Tibial artery (tissue), 4 donors: ENCODE results near the gene SHROOM4.

ENCODE experiments used
- DNase-seq, 2 donors: peaks; one replicate each; pipeline ENCODE4 v3.0.0-alpha.2; 2019
- H3K27ac ChIP-seq, 2 donors: fragments of 200-600 bp; sonication (generic) in 1 of 2; 1 replicate in 1 of 2; 2 replicates in 1 of 2; pipeline ENCODE4 v1.5.1; 2018 to 2019; ENCODE audit warnings: mild to moderate bottlenecking in 1 of 2
- H3K27me3 ChIP-seq, 2 donors: fragments of 200-600 bp; sonication (generic) in 1 of 2; one replicate each; pipeline versions ENCODE4 v1.5.1 to v1.6.0; 2016 to 2019
- H3K36me3 ChIP-seq, 3 donors: fragments of 200-600 bp; sonication (generic) in 2 of 3; one replicate each; pipeline ENCODE4 v1.5.1; 2016 to 2019; ENCODE audit warnings: mild to moderate bottlenecking in 2 of 3
- H3K4me1 ChIP-seq, 4 donors: fragments of 200-600 bp; sonication (generic) in 2 of 4; 1 replicate in 3 of 4; 2 replicates in 1 of 4; pipeline ENCODE4 v1.5.1; 2016 to 2019
- H3K4me3 ChIP-seq, 2 donors: fragments of 200-600 bp; sonication (generic) in 1 of 2; 1 replicate in 1 of 2; 2 replicates in 1 of 2; pipeline ENCODE4 v1.5.1; 2018 to 2019; ENCODE audit warnings: mild to moderate bottlenecking in 2 of 2
- H3K9me3 ChIP-seq, 3 donors: fragments of 200-600 bp; sonication (generic) in 1 of 3; one replicate each; pipeline ENCODE4 v1.5.1; 2016 to 2019
- CTCF ChIP-seq, 2 experiments: fragments of 200-600 bp in 1 of 2; fragments of 450-650 bp in 1 of 2; IDR thresholded peaks; one replicate each; pipeline ENCODE4 v1.5.1; 2017 to 2019; ENCODE audit warnings: antibody characterized with exemption in 2 of 2, mild to moderate bottlenecking in 1 of 2, moderate library complexity in 1 of 2
- intact Hi-C: fragments of 100-400 bp; cut with DNase I; formaldehyde crosslinking; loops from one replicate; pipeline ENCODE4 v1.15.0; 2023; ENCODE audit warnings: low total_unique reads

Gene SHROOM4

GRCh38 chrX:50768801-50769200, 45.2 kb downstream of the SHROOM4 start:
- Histone ChIP-seq H3K36me3 (no peaks in the 10 kb centered on the region), H3K4me1 (no peaks in the 10 kb centered on the region), H3K27ac (no peak overlapping the region), H3K4me3 (no peak overlapping the region), H3K9me3 (no peaks in the 10 kb centered on the region), H3K27me3 (no peaks in the 10 kb centered on the region)
- DNase-seq = no peak
- intact Hi-C loops = no loop called here
- TF ChIP-seq CTCF (IDR thresholded peaks at IDR 0.05) = no peak

GRCh38 chrX:50765986-50766385, 48.0 kb downstream of the SHROOM4 start:
- intact Hi-C loops = no loop called here
- no peaks in the 10 kb centered on the region for H3K36me3 ChIP-seq
- H3K27ac ChIP-seq = no peak overlapping the region
- TF ChIP-seq CTCF (IDR thresholded peaks at IDR 0.05) = no peak
- H3K4me3 ChIP-seq = no peak overlapping the region
- H3K9me3 ChIP-seq = no peaks in the 10 kb centered on the region
- no peaks in the 10 kb centered on the region for H3K27me3 ChIP-seq
- H3K4me1 ChIP-seq = no peaks in the 10 kb centered on the region
- DNase-seq = no peak

GRCh38 chrX:50762578-50762977, 51.4 kb downstream of the SHROOM4 start:
- no peaks in the 10 kb centered on the region for H3K4me1 ChIP-seq
- H3K9me3 ChIP-seq = no peaks in the 10 kb centered on the region
- H3K4me3 ChIP-seq = no peak overlapping the region
- H3K27ac ChIP-seq = no peak overlapping the region
- no peak for DNase-seq
- no peak for TF ChIP-seq CTCF (IDR thresholded peaks at IDR 0.05)
- H3K36me3 ChIP-seq = no peaks in the 10 kb centered on the region
- intact Hi-C loops = no loop called here
- H3K27me3 ChIP-seq = no peaks in the 10 kb centered on the region

GRCh38 chrX:50756276-50756675, 57.7 kb downstream of the SHROOM4 start:
- Histone ChIP-seq H3K36me3 (no peaks in the 10 kb centered on the region), H3K27ac (no peak overlapping the region), H3K4me1 (no peaks in the 10 kb centered on the region), H3K27me3 (no peaks in the 10 kb centered on the region), H3K4me3 (no peak overlapping the region), H3K9me3 (no peaks in the 10 kb centered on the region)
- no peak for TF ChIP-seq CTCF (IDR thresholded peaks at IDR 0.05)
- intact Hi-C loops = no loop called here
- DNase-seq = no peak

- no peaks in the 10 kb centered on the region for H3K9me3 ChIP-seq
- H3K4me1 ChIP-seq = no peaks in the 10 kb centered on the region
- DNase-seq = no peak
- no peak overlapping the region for H3K4me3 ChIP-seq
- no peak for TF ChIP-seq CTCF (IDR thresholded peaks at IDR 0.05)
- no peaks in the 10 kb centered on the region for H3K36me3 ChIP-seq
- no peak overlapping the region for H3K27ac ChIP-seq
- no peaks in the 10 kb centered on the region for H3K27me3 ChIP-seq
- intact Hi-C loops = no loop called here
Observed at GRCh38 chrX:50751091-50751490, 62.9 kb downstream of the SHROOM4 start.

- no peak for DNase-seq
- H3K4me1 ChIP-seq = no peaks in the 10 kb centered on the region
- TF ChIP-seq CTCF (IDR thresholded peaks at IDR 0.05) = peak; percentile 33 to 52
- intact Hi-C loops = no loop called here
- no peaks in the 10 kb centered on the region for H3K36me3 ChIP-seq
- no peaks in the 10 kb centered on the region for H3K27me3 ChIP-seq
- no peak overlapping the region for H3K4me3 ChIP-seq
- no peaks in the 10 kb centered on the region for H3K9me3 ChIP-seq
- no peak overlapping the region for H3K27ac ChIP-seq
Observed at GRCh38 chrX:50747471-50747900, 66.5 kb downstream of the SHROOM4 start.
